PC-9 (cell line): ENCODE results near the gene SYT2.

Experiments
- CTCF ChIP-seq: fragments of 200-600 bp; sonication (generic); conservative IDR thresholded peaks from 2 replicates; pipeline ENCODE4 v1.6.1; 2017; ENCODE audit warnings: mixed run types, antibody characterized with exemption, mild to moderate bottlenecking, moderate library complexity
- EZH2 ChIP-seq: fragments of 200-600 bp; sonication (generic); IDR thresholded peaks from 2 replicates; pipeline ENCODE4 v1.8.0; 2017; ENCODE audit warnings: antibody characterized with exemption, low read depth

- TF ChIP-seq CTCF (no peak), EZH2 (no peak)
Measured at GRCh38 chr1:202756391-202756790, 46.1 kb upstream of the SYT2 start.
